ENCODE results near the gene MAX.

MAX gene

GRCh38 chr14:65070471-65070976 is 31.8 kb downstream of the MAX start:
- TF ChIP-seq CTCF (IDR thresholded peaks at IDR 0.05), result no peak
- Histone ChIP-seq H3K27ac (no peak overlapping the region), H3K4me3 (ENCODE audit: low read depth in 1 of 2, low read length in 1 of 2) (no peak overlapping the region), H3K9me3 (no peaks in the 10 kb centered on the region), H3K27me3 (no peaks in the 10 kb centered on the region), H3K36me3 (peaks cover 59% of the 10 kb centered on the region), H3K4me1 (ENCODE audit: control insufficient read depth in 1 of 2, insufficient read depth in 1 of 2, low read depth in 1 of 2, low read length in 1 of 2) (peaks cover 28 to 41% of the 10 kb centered on the region in 2 experiments)

DNA sequence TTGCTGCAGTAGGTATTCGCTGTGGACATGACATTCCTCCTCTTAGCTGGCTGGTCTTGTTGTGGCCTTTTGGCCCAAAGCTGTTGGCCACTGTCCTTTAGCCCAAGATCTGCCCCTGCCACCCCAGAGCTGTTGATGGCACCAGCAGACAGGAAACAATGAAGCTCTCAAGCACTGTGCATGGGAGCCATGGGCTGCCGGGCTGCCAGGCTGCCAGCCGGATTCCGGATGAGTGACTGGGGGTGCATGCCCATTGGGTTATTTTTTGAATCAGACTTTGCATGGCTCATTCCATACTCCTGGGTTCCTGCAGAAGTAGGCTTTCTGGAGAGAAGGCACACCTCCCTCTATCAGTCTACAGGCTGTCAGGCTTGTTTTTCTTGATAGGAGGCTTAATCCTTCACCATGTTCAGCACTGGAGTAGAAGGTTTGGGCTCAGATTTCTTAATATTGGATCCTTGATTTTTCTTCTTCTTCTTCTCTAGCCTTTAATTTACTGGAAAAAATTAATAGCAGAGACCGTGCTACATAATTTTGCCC is 32.4 kb downstream of the MAX start:
- Histone ChIP-seq H3K4me1 (ENCODE audit: control insufficient read depth in 1 of 2, insufficient read depth in 1 of 2, low read depth in 1 of 2, low read length in 1 of 2) (peaks cover 22 to 35% of the 10 kb centered on the region in 2 experiments), H3K36me3 (peaks cover 65% of the 10 kb centered on the region), H3K27ac (no peak overlapping the region), H3K27me3 (no peaks in the 10 kb centered on the region), H3K4me3 (ENCODE audit: low read depth in 1 of 2, low read length in 1 of 2) (no peak overlapping the region), H3K9me3 (no peaks in the 10 kb centered on the region)
- TF ChIP-seq CTCF (IDR thresholded peaks at IDR 0.05), result no peak

DNA sequence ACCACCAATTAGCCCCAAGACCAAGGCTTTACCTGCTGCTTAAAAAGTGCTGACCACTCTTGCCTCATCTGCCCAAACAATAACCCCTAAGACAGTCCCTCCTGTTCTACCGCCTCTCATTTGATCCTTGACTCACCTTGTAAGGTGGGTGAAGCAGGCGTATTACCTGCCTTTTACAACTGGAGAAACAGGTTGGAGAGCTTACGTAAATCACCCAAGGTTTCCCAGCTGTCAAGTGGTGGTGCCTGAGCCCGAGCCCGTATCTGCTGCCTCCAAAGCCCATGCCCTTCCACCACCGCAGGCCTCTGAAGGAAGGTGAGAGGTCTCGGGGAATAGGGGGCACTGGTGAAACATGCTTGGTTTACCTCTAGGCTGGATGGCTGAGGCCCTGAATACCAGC is 36.6 kb downstream of the MAX start:
- no peaks in the 10 kb centered on the region for H3K4me1 ChIP-seq (ENCODE audit: control insufficient read depth in 1 of 2, insufficient read depth in 1 of 2, low read depth in 1 of 2, low read length in 1 of 2)
- no peaks in the 10 kb centered on the region for H3K9me3 ChIP-seq
- H3K27ac ChIP-seq, result no peak overlapping the region
- no peak overlapping the region for H3K4me3 ChIP-seq (ENCODE audit: low read depth in 1 of 2, low read length in 1 of 2)
- TF ChIP-seq CTCF (IDR thresholded peaks at IDR 0.05), result no peak
- H3K27me3 ChIP-seq, result no peaks in the 10 kb centered on the region
- peaks cover 83% of the 10 kb centered on the region for H3K36me3 ChIP-seq

DNA sequence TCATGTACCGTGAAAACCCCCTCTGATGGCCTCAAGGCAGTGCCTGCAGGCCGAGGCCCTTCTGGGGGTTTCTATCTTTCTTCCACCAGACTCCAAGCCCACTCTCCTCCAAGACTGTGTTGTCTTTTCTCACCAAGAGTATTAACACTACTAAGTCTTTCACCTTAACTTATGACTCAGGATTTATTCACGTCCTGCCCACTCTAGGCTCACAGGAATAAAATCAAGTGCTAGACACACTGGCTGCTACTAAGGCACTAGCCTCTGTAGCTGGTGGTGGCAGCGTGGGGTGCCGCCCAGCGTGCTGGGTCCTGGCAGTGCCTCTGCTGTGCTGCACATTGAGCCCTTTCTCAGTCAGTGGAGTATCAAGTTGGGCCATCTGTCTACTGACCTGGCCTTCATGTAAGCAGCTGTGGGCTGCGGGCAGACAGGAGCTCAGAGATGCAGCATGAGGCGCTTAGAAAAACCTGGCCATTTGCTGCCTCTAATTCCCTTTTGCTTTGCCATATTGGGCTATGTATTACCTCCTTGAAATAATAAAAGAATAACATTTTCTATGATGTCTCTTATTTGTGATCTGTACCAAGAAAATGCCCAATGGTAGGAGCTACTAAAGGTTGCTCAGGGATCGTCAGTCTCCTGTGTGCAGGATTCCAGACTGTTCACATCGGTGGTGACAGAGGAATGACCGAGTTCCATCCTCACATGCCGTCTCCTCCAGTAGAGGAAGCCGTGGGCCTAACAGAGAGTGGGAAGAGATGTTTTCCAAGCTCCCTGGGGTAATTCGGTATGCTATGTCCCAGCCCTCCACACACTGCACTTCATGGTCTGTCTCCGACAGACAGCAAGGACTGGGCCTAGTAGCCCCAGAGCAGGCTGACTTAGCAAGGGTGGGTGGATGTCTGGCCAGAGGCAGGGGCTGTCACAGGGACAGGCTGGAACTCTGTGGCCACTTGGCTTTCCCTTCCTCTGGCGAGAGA is 39.9 kb downstream of the MAX start:
- Histone ChIP-seq H3K27me3 (no peaks in the 10 kb centered on the region), H3K4me3 (ENCODE audit: low read depth in 1 of 2, low read length in 1 of 2) (no peak overlapping the region), H3K4me1 (ENCODE audit: control insufficient read depth in 1 of 2, insufficient read depth in 1 of 2, low read depth in 1 of 2, low read length in 1 of 2) (no peaks in the 10 kb centered on the region), H3K9me3 (no peaks in the 10 kb centered on the region), H3K27ac (no peak overlapping the region), H3K36me3 (peaks cover 74% of the 10 kb centered on the region)
- no peak for TF ChIP-seq CTCF (IDR thresholded peaks at IDR 0.05)

- Histone ChIP-seq H3K27me3 (no peaks in the 10 kb centered on the region), H3K4me3 (ENCODE audit: low read depth in 1 of 2, low read length in 1 of 2) (no peak overlapping the region), H3K9me3 (no peaks in the 10 kb centered on the region), H3K27ac (no peak overlapping the region), H3K36me3 (peaks cover 34% of the 10 kb centered on the region), H3K4me1 (ENCODE audit: control insufficient read depth in 1 of 2, insufficient read depth in 1 of 2, low read depth in 1 of 2, low read length in 1 of 2) (peaks cover 14 to 30% of the 10 kb centered on the region in 2 experiments)
- no peak for TF ChIP-seq CTCF (IDR thresholded peaks at IDR 0.05)
These were observed 44.6 kb downstream of the MAX start for GRCh38 chr14:65057695-65058094.

All from neutrophil (primary cell).